Suprapubic skin (tissue), 3 donors: ENCODE data around the gene NAPB.

Source experiments
- POLR2A ChIP-seq, 2 donors: fragments of 450-650 bp; IDR thresholded peaks; one replicate each; pipeline ENCODE4 v1.6.1; 2017; ENCODE audit warnings: antibody characterized with exemption in 2 of 2, mild to moderate bottlenecking in 2 of 2, moderate library complexity in 2 of 2
- TF ChIP-seq, protein P1 (sequence below), 2 donors: fragments of 200-600 bp in 1 of 2; fragments of 450-650 bp in 1 of 2; sonication (generic) in 1 of 2; IDR thresholded peaks; one replicate each; pipeline ENCODE4 v1.5.1; 2016 to 2019; ENCODE audit warnings: antibody characterized with exemption in 2 of 2, mild to moderate bottlenecking in 1 of 2, moderate library complexity in 1 of 2

DNA sequence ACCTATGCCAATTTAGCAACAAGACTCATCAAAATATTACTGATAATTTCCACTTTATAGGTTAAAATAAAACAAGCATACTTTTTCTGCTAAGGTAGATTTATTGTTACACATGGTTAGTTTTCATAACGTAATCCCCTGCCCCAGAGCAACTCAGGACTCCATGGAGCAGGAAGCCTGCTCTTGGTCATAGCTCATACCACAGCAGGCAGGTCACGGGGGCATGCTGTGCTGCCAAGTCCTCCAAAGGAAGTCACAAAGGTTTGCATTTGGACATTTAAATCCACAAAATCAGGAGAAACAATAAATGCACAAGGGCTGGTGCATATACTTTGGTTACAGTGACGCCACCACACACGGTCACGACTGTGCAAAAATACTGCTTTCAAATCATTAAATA lies 46.8 kb downstream of the NAPB start:
- TF ChIP-seq, protein P1, sequence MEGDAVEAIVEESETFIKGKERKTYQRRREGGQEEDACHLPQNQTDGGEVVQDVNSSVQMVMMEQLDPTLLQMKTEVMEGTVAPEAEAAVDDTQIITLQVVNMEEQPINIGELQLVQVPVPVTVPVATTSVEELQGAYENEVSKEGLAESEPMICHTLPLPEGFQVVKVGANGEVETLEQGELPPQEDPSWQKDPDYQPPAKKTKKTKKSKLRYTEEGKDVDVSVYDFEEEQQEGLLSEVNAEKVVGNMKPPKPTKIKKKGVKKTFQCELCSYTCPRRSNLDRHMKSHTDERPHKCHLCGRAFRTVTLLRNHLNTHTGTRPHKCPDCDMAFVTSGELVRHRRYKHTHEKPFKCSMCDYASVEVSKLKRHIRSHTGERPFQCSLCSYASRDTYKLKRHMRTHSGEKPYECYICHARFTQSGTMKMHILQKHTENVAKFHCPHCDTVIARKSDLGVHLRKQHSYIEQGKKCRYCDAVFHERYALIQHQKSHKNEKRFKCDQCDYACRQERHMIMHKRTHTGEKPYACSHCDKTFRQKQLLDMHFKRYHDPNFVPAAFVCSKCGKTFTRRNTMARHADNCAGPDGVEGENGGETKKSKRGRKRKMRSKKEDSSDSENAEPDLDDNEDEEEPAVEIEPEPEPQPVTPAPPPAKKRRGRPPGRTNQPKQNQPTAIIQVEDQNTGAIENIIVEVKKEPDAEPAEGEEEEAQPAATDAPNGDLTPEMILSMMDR (IDR thresholded peaks at IDR 0.05), result no peak
- TF ChIP-seq POLR2A (IDR thresholded peaks at IDR 0.05), result no peak
